SK-N-SH (cell line): Measurements from ENCODE around the gene DUT. TPM values are rescaled to one million over a fixed set of nuclear protein-coding genes. Genes with fewer than 3 reads are reported as not detected.

Experiments
- CTCF ChIA-PET: fragments of 300-600, 350-600 bp; formaldehyde crosslinking; extraction: SDS; loops from one replicate; lab custom pipeline; 2021; lab: Yijun Ruan, JAX
- POLR2A ChIA-PET: fragments of 350-600 bp; sonication (Branson Sonifier 250); formaldehyde crosslinking; extraction: SDS; loops from one replicate; lab custom pipeline; 2020; ENCODE audit warnings: antibody characterized with exemption, inconsistent platforms; lab: Yijun Ruan, JAX
- DNase-seq: peaks from one replicate; pipeline ENCODE4 v3.0.0; 2012
- H2AFZ ChIP-seq: fragments of 200-600 bp; sonication (generic); 2 replicates; pipeline ENCODE4 v1.8.1; 2016; ENCODE audit warnings: antibody characterized with exemption, mild to moderate bottlenecking, low read depth
- H3F3A ChIP-seq: fragments of 200-600 bp; sonication (generic); replicated peaks from 2 replicates; pipeline ENCODE3; 2016; ENCODE audit warnings: antibody characterized with exemption, mild to moderate bottlenecking; ENCODE audit not compliant: insufficient read depth
- H3K27ac ChIP-seq, 2 experiments: fragments of 200-500 bp in 1 of 2; fragments of 200-600 bp in 1 of 2; sonication (Bioruptor generic) in 1 of 2; sonication (generic), shearing (Covaris generic) in 1 of 2; 2 replicates each; pipeline versions ENCODE4 v1.5.1 to v1.6.1; 2014 to 2016; ENCODE audit warnings: low read depth in 2 of 2, inconsistent platforms in 1 of 2, low read length in 1 of 2, mild to moderate bottlenecking in 1 of 2, mixed read lengths in 1 of 2
- H3K27me3 ChIP-seq: fragments of 200-600 bp; sonication (generic), shearing (Covaris generic); 2 replicates; pipeline ENCODE4 v1.6.1; 2016; ENCODE audit warnings: mixed run types; ENCODE audit not compliant: insufficient read depth
- H3K36me3 ChIP-seq, 2 experiments: fragments of 200-500 bp in 1 of 2; fragments of 200-600 bp in 1 of 2; sonication (Bioruptor generic) in 1 of 2; sonication (generic) in 1 of 2; replicated peaks in 1 of 2; 2 replicates each; pipeline versions ENCODE3 to v1.5.1; 2014 to 2016; ENCODE audit warnings: low read length in 1 of 2, mild to moderate bottlenecking in 1 of 2; ENCODE audit not compliant: insufficient read depth in 2 of 2, control insufficient read depth in 1 of 2
- H3K4me1 ChIP-seq, 2 experiments: fragments of 200-500 bp in 1 of 2; fragments of 200-600 bp in 1 of 2; sonication (Bioruptor generic) in 1 of 2; sonication (generic), shearing (Covaris generic) in 1 of 2; 2 replicates each; pipeline versions ENCODE4 v1.5.1 to v1.6.1; 2014 to 2016; ENCODE audit warnings: low read depth in 1 of 2, low read length in 1 of 2, mixed run types in 1 of 2; ENCODE audit not compliant: insufficient read depth in 2 of 2, control insufficient read depth in 1 of 2
- H3K4me2 ChIP-seq: fragments of 200-600 bp; sonication (generic), shearing (Covaris generic); 2 replicates; pipeline ENCODE4 v1.6.1; 2017; ENCODE audit warnings: mixed run types
- H3K4me3 ChIP-seq, 2 experiments: fragments of 200-500 bp in 1 of 2; fragments of 200-600 bp in 1 of 2; sonication (Bioruptor generic) in 1 of 2; sonication (generic), shearing (Covaris generic) in 1 of 2; 2 replicates each; pipeline versions ENCODE4 v1.5.1 to v1.8.1; 2014 to 2016; ENCODE audit warnings: low read depth in 2 of 2, inconsistent platforms in 1 of 2, low read length in 1 of 2, mild to moderate bottlenecking in 1 of 2, mixed read lengths in 1 of 2, moderate library complexity in 1 of 2
- H3K79me2 ChIP-seq: fragments of 200-600 bp; sonication (generic); 2 replicates; pipeline ENCODE4 v1.8.1; 2017; ENCODE audit warnings: mild to moderate bottlenecking; ENCODE audit not compliant: insufficient read depth
- H3K9ac ChIP-seq: fragments of 200-600 bp; sonication (generic); 2 replicates; pipeline ENCODE4 v1.6.1; 2017; ENCODE audit warnings: mixed run types
- H3K9me2 ChIP-seq: fragments of 200-600 bp; sonication (generic); 2 replicates; pipeline ENCODE4 v1.6.1; 2017; ENCODE audit warnings: mixed run types
- H3K9me3 ChIP-seq: fragments of 200-600 bp; sonication (generic); 2 replicates; pipeline ENCODE4 v1.6.1; 2017; ENCODE audit warnings: mixed run types, mild to moderate bottlenecking, moderate library complexity
- H4K20me1 ChIP-seq: fragments of 200-600 bp; sonication (generic); 2 replicates; pipeline ENCODE4 v1.6.1; 2017; ENCODE audit warnings: mild to moderate bottlenecking, mixed run types; ENCODE audit not compliant: insufficient read depth
- CTCF ChIP-seq: fragments of 200-600 bp; sonication (generic); IDR thresholded peaks from 2 replicates; pipeline ENCODE4 v1.6.1; 2017; ENCODE audit warnings: antibody characterized with exemption, mild to moderate bottlenecking, moderate library complexity
- ELF1 ChIP-seq: IDR thresholded peaks from 2 replicates; pipeline ENCODE4 v1.4.0; 2012
- EP300 ChIP-seq, 2 experiments: IDR thresholded peaks; 2 replicates each; pipeline versions ENCODE4 v1.4.0 to v1.6.1; 2012; ENCODE audit warnings: borderline replicate concordance in 1 of 2, low read depth in 1 of 2, low read length in 1 of 2
- EZH2phosphoT487 ChIP-seq: fragments of 200-600 bp; sonication (generic); IDR thresholded peaks from 2 replicates; pipeline ENCODE4 v1.6.1; 2017; ENCODE audit warnings: low read depth, mixed run types, mild to moderate bottlenecking, antibody characterized with exemption, moderate library complexity, borderline replicate concordance
- FOXM1 ChIP-seq: IDR thresholded peaks from 2 replicates; pipeline ENCODE4 v1.4.0; 2012; ENCODE audit warnings: low read depth, mild to moderate bottlenecking
- GABPA ChIP-seq: IDR thresholded peaks from 2 replicates; pipeline ENCODE4 v1.4.0; 2012; ENCODE audit warnings: low read depth, mild to moderate bottlenecking
- GATA2 ChIP-seq: sonication (generic); formaldehyde crosslinking; IDR thresholded peaks from 2 replicates; pipeline ENCODE4 v1.5.0; 2020; ENCODE audit warnings: mild to moderate bottlenecking, missing genetic modification reagents
- JUND ChIP-seq: IDR thresholded peaks from 2 replicates; pipeline ENCODE4 v1.4.0; 2012
- MEF2A ChIP-seq: IDR thresholded peaks from 2 replicates; pipeline ENCODE4 v1.4.0; 2012; ENCODE audit warnings: low read depth, borderline replicate concordance
- MXI1 ChIP-seq: IDR thresholded peaks from 2 replicates; pipeline ENCODE4 v1.6.1; 2012; ENCODE audit warnings: mild to moderate bottlenecking, low read depth, low read length, improper control_type of control experiment
- NFIC ChIP-seq: IDR thresholded peaks from 2 replicates; pipeline ENCODE4 v1.4.0; 2012; ENCODE audit warnings: borderline replicate concordance
- NRF1 ChIP-seq: IDR thresholded peaks from 2 replicates; pipeline ENCODE4 v1.6.1; 2012; ENCODE audit warnings: low read depth, mild to moderate bottlenecking, low read length
- POLR2AphosphoS5 ChIP-seq: IDR thresholded peaks from 2 replicates; pipeline ENCODE4 v1.6.1; 2012; ENCODE audit warnings: low read depth, low read length
- RAD21 ChIP-seq: IDR thresholded peaks from 2 replicates; pipeline ENCODE4 v1.6.1; 2012; ENCODE audit warnings: mild to moderate bottlenecking, low read length
- REST ChIP-seq: IDR thresholded peaks from 2 replicates; pipeline ENCODE4 v1.6.1; 2012; ENCODE audit warnings: mild to moderate bottlenecking, low read depth, low read length, moderate library complexity
- RFX5 ChIP-seq: IDR thresholded peaks from 2 replicates; pipeline ENCODE4 v1.6.1; 2012; ENCODE audit warnings: mild to moderate bottlenecking, improper control_type of control experiment, low read length
- SIN3A ChIP-seq: IDR thresholded peaks from 2 replicates; pipeline ENCODE4 v1.6.1; 2012; ENCODE audit warnings: low read depth, mild to moderate bottlenecking, low read length, moderate library complexity, borderline replicate concordance
- TCF12 ChIP-seq: IDR thresholded peaks from 2 replicates; pipeline ENCODE4 v1.4.0; 2012
- TEAD4 ChIP-seq: IDR thresholded peaks from 2 replicates; pipeline ENCODE4 v1.4.0; 2012; ENCODE audit warnings: mild to moderate bottlenecking, borderline replicate concordance; ENCODE audit not compliant: insufficient read depth
- YY1 ChIP-seq: IDR thresholded peaks from 2 replicates; pipeline ENCODE4 v1.4.0; 2012; ENCODE audit warnings: low read depth, mild to moderate bottlenecking
- WGBS: methylation state at CpG from one replicate; pipeline ENCODE4 v1.1.6; 2017; ENCODE audit warnings: low lambda C conversion rate; 5-methylcytosine and 5-hydroxymethylcytosine counted together
- polyA plus RNA-seq, 3 experiments: library from polyadenylated mRNA; depleted of rRNA; stranded (reverse); fragments of >200 nt; gene quantifications; 2 replicates each; pipeline ENCODE4 v1.2.3, GENCODE V29; 2012
- TF ChIP-seq, protein P1 (sequence below): IDR thresholded peaks from 2 replicates; pipeline ENCODE4 v1.4.0; 2012; ENCODE audit warnings: low read depth, borderline replicate concordance
- TF ChIP-seq, protein P2 (sequence below): IDR thresholded peaks from 2 replicates; pipeline ENCODE4 v1.4.0; 2012; ENCODE audit warnings: low read depth
- TF ChIP-seq, protein P3 (sequence below): fragments of 150-350 bp; IDR thresholded peaks from 2 replicates; pipeline ENCODE4 v1.6.1; 2016; ENCODE audit warnings: mild to moderate bottlenecking, low read depth, low read length

The DUT gene
- polyA plus RNA-seq, 1 of the 3 experiments (the other 2 are of a cell fraction), result 79.3 TPM

- H3K27ac ChIP-seq, result peak overlapping the region in 1 of 2 experiments; percentile 44; a peak in 2 of 4 replicates
- CTCF ChIA-PET, result interaction anchor here (1.7 kb wide), 1 partner anchor 34 kb away, joined by 5 read pairs; no protein-coding TSS in a partner anchor
- no peak overlapping the region for H3K4me2 ChIP-seq
These were observed 60.7 kb downstream of the DUT start for GRCh38 chr15:48391950-48392349.

DNA sequence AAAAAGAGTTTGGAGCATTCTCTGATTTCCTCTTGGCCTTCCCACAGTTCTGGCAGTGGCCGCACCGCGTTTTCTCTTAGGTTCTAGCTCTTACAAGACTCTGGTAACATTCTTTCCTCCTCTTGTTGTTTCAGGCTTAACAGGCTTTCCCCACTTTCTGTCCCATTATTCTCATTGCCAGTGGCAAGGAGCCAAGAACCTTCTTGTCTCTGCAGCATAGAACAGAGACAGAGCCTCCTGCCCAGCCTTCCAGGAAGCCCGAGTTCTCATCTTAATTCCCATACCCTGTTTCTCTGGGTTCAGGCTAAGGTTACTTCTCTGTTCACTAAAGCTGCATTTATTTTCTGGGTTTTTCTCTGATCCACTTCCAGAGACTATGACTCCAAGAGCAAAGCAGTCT lies 61.1 kb downstream of the DUT start:
- H3K4me1 ChIP-seq, result peaks cover 14 to 36% of the 10 kb centered on the region in 2 experiments
- peak overlapping the region in 1 of 2 experiments; percentile 44; a peak in 2 of 4 replicates for H3K27ac ChIP-seq
- H3K9ac ChIP-seq, result no peak overlapping the region
- H3F3A ChIP-seq, result peaks cover 42% of the 10 kb centered on the region
- no peaks in the 10 kb centered on the region for H3K79me2 ChIP-seq
- no peak overlapping the region for H2AFZ ChIP-seq
- H4K20me1 ChIP-seq, result no peaks in the 10 kb centered on the region
- no peak for DNase-seq
- H3K9me3 ChIP-seq, result no peaks in the 10 kb centered on the region
- H3K27me3 ChIP-seq, result no peaks in the 10 kb centered on the region
- WGBS, result 71% methylated on average over 4 of the region's 4 CpGs
- ChIA-PET CTCF (interaction anchor here (1.7 kb wide), 1 partner anchor 35 kb away, joined by 5 read pairs; no protein-coding TSS in a partner anchor), POLR2A (no interaction called here)
- no peak overlapping the region for H3K4me2 ChIP-seq
- no peaks in the 10 kb centered on the region for H3K36me3 ChIP-seq
- no peaks in the 10 kb centered on the region for H3K9me2 ChIP-seq
- no peak overlapping the region for H3K4me3 ChIP-seq
- no peak for TF ChIP-seq NRF1
- TF ChIP-seq RAD21, result no peak
- no peak for TF ChIP-seq MEF2A
- no peak for TF ChIP-seq MXI1
- no peak for TF ChIP-seq REST
- no peak for TF ChIP-seq TEAD4
- TF ChIP-seq, protein P1, sequence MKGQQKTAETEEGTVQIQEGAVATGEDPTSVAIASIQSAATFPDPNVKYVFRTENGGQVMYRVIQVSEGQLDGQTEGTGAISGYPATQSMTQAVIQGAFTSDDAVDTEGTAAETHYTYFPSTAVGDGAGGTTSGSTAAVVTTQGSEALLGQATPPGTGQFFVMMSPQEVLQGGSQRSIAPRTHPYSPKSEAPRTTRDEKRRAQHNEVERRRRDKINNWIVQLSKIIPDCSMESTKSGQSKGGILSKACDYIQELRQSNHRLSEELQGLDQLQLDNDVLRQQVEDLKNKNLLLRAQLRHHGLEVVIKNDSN, result no peak

More at GRCh38 chr15:48391950-48392349, 60.7 kb downstream of the DUT start:
- Histone ChIP-seq H3F3A (peaks cover 45% of the 10 kb centered on the region), H3K36me3 (no peaks in the 10 kb centered on the region), H3K27me3 (no peaks in the 10 kb centered on the region), H3K9ac (no peak overlapping the region), H4K20me1 (no peaks in the 10 kb centered on the region), H3K79me2 (no peaks in the 10 kb centered on the region), H3K9me3 (no peaks in the 10 kb centered on the region), H3K4me1 (peaks cover 14 to 36% of the 10 kb centered on the region in 2 experiments), H2AFZ (no peak overlapping the region), H3K9me2 (no peaks in the 10 kb centered on the region), H3K4me3 (no peak overlapping the region)
- POLR2A ChIA-PET, result no interaction called here
- WGBS, result 98% methylated on average over 2 of the region's 2 CpGs
- DNase-seq, result no peak
- TF ChIP-seq NFIC (no peak), CTCF (no peak), POLR2AphosphoS5 (no peak), NRF1 (no peak), YY1 (no peak), GABPA (no peak), ELF1 (no peak), MXI1 (no peak), GATA2 (no peak), RFX5 (no peak), MEF2A (no peak), JUND (no peak), TCF12 (no peak), EZH2phosphoT487 (no peak), EP300 (IDR thresholded peaks at IDR 0.05; ENCODE audit: borderline replicate concordance in 1 of 2, low read depth in 1 of 2, low read length in 1 of 2) (no peak), FOXM1 (no peak), SIN3A (no peak)
- TF ChIP-seq, protein P2, sequence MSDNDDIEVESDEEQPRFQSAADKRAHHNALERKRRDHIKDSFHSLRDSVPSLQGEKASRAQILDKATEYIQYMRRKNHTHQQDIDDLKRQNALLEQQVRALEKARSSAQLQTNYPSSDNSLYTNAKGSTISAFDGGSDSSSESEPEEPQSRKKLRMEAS, result no peak
- TF ChIP-seq, protein P3, sequence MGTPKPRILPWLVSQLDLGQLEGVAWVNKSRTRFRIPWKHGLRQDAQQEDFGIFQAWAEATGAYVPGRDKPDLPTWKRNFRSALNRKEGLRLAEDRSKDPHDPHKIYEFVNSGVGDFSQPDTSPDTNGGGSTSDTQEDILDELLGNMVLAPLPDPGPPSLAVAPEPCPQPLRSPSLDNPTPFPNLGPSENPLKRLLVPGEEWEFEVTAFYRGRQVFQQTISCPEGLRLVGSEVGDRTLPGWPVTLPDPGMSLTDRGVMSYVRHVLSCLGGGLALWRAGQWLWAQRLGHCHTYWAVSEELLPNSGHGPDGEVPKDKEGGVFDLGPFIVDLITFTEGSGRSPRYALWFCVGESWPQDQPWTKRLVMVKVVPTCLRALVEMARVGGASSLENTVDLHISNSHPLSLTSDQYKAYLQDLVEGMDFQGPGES, result no peak
